HCT116 (cell line): ENCODE measurements around the gene USP9Y. TPM values are rescaled to one million over a fixed set of nuclear protein-coding genes. Genes with fewer than 3 reads are reported as not detected.

ENCODE experiments used
- ATAC-seq: fragments of 200-7000 bp; cut with Tn5 transposase; 2 replicates; pipeline ENCODE4 v1.9.1; 2020; ENCODE audit warnings: mild to moderate bottlenecking, moderate library complexity
- BruUV-seq: library from RNA; stranded (reverse); fragments of 400-500 nt; replicated peaks from 2 replicates; lab custom pipeline; 2021; lab: Mats Ljungman, UMichigan
- CTCF ChIA-PET: fragments of 300-600 bp; sonication (Branson Sonifier 250); formaldehyde crosslinking; loops from one replicate; lab custom pipeline; 2021; ENCODE audit warnings: antibody characterized with exemption; lab: Charles Lee
- POLR2A ChIA-PET: fragments of 300-600, 350-600 bp; sonication (Branson Sonifier 250); formaldehyde crosslinking; loops from one replicate; lab custom pipeline; 2021; ENCODE audit warnings: antibody characterized with exemption; lab: Charles Lee
- RAD21 ChIA-PET, 2 experiments: fragments of 300-600 bp; sonication (Branson Sonifier 250); formaldehyde crosslinking; loops; one replicate each; lab custom pipeline; 2023; ENCODE audit warnings: low total read pairs in 2 of 2; ENCODE audit not compliant: uncharacterized antibody in 2 of 2, unreplicated experiment in 2 of 2, low non-redundant PET in 1 of 2; lab: Charles Lee
- DNase-seq: peaks from one replicate; pipeline ENCODE4 v3.0.0-alpha.2; 2010; ENCODE audit warnings: low read depth, low spot score
- H2AFZ ChIP-seq: fragments of 200-600 bp; shearing (Covaris generic), sonication (generic); 2 replicates; pipeline ENCODE4 v1.6.1; 2017; ENCODE audit warnings: low read depth, mixed run types, mixed read lengths, antibody characterized with exemption, low read length; ENCODE audit not compliant: poor library complexity, severe bottlenecking
- H3K27ac ChIP-seq: 2 replicates; pipeline ENCODE4 v1.5.1; 2012; ENCODE audit warnings: low read depth, low read length
- H3K27me3 ChIP-seq: fragments of 200-600 bp; sonication (generic); 2 replicates; pipeline ENCODE4 v1.6.1; 2016; ENCODE audit warnings: mixed run types, low read length, mixed read lengths; ENCODE audit not compliant: insufficient read depth
- H3K36me3 ChIP-seq, 2 experiments: fragments of 200-500 bp in 1 of 2; fragments of 200-600 bp in 1 of 2; sonication (Bioruptor generic) in 1 of 2; sonication (generic) in 1 of 2; 2 replicates each; pipeline versions ENCODE4 v1.5.1 to v1.6.1; 2014 to 2016; ENCODE audit warnings: low read length in 2 of 2, inconsistent platforms in 1 of 2, mixed read lengths in 1 of 2, mixed run types in 1 of 2; ENCODE audit not compliant: insufficient read depth in 2 of 2, control insufficient read depth in 1 of 2
- H3K4me1 ChIP-seq, 2 experiments: fragments of 200-600 bp in 1 of 2; sonication (generic) in 1 of 2; 2 replicates each; pipeline versions ENCODE4 v1.5.1 to v1.6.1; 2012 to 2017; ENCODE audit warnings: low read length in 2 of 2, inconsistent platforms in 1 of 2, mild to moderate bottlenecking in 1 of 2, mixed read lengths in 1 of 2, mixed run types in 1 of 2, moderate library complexity in 1 of 2; ENCODE audit not compliant: insufficient read depth in 2 of 2, control insufficient read depth in 1 of 2
- H3K4me2 ChIP-seq: fragments of 200-600 bp; sonication (generic); 2 replicates; pipeline ENCODE4 v1.6.1; 2017; ENCODE audit warnings: mixed run types, low read length, mixed read lengths
- H3K4me3 ChIP-seq, 2 experiments: fragments of 200-600 bp in 1 of 2; sonication (generic) in 1 of 2; replicated peaks in 1 of 2; 2 replicates each; pipeline ENCODE4 v1.5.1; 2011 to 2016; ENCODE audit warnings: low read length in 2 of 2, control low read depth in 1 of 2, low read depth in 1 of 2, mild to moderate bottlenecking in 1 of 2, mixed read lengths in 1 of 2, mixed run types in 1 of 2
- H3K79me2 ChIP-seq: fragments of 200-600 bp; sonication (generic); 2 replicates; pipeline ENCODE4 v1.6.1; 2017; ENCODE audit warnings: mild to moderate bottlenecking, mixed run types, low read length, moderate library complexity, mixed read lengths; ENCODE audit not compliant: insufficient read depth
- H3K9ac ChIP-seq: fragments of 200-600 bp; sonication (generic); 2 replicates; pipeline ENCODE4 v1.6.1; 2016; ENCODE audit warnings: low read length, mixed read lengths
- H3K9me2 ChIP-seq: fragments of 200-600 bp; sonication (generic), shearing (Covaris generic); 2 replicates; pipeline ENCODE4 v1.6.1; 2017; ENCODE audit warnings: mixed run types, mild to moderate bottlenecking, moderate library complexity; ENCODE audit not compliant: insufficient read depth
- H3K9me3 ChIP-seq, 2 experiments: fragments of 200-500 bp in 1 of 2; fragments of 200-600 bp in 1 of 2; sonication (Bioruptor generic) in 1 of 2; sonication (generic) in 1 of 2; 2 replicates each; pipeline ENCODE4 v1.6.1; 2014 to 2017; ENCODE audit warnings: low read length in 2 of 2, mixed read lengths in 2 of 2, inconsistent platforms in 1 of 2, low read depth in 1 of 2, mild to moderate bottlenecking in 1 of 2, mixed run types in 1 of 2, moderate library complexity in 1 of 2; ENCODE audit not compliant: control insufficient read depth in 1 of 2, insufficient read depth in 1 of 2
- H4K20me1 ChIP-seq: fragments of 200-600 bp; sonication (generic), shearing (Covaris generic); 2 replicates; pipeline ENCODE4 v1.6.1; 2017; ENCODE audit warnings: mixed run types, mild to moderate bottlenecking, moderate library complexity; ENCODE audit not compliant: insufficient read depth
- CEBPB ChIP-seq: IDR thresholded peaks from 2 replicates; pipeline ENCODE4 v1.6.1; 2012; ENCODE audit warnings: low read depth
- ELF1 ChIP-seq: IDR thresholded peaks from 2 replicates; pipeline ENCODE4 v1.6.1; 2012; ENCODE audit warnings: low read depth, borderline replicate concordance
- EZH2 ChIP-seq: fragments of 200-600 bp; sonication (generic); IDR thresholded peaks from 2 replicates; pipeline ENCODE4 v1.6.1; 2017; ENCODE audit warnings: antibody characterized with exemption, mixed run types
- POLR2A ChIP-seq: IDR thresholded peaks from 2 replicates; pipeline ENCODE4 v1.7.0; 2011; ENCODE audit warnings: borderline replicate concordance; ENCODE audit not compliant: insufficient read depth, insufficient read length; ENCODE audit errors: extremely low read depth
- RAD21 ChIP-seq: IDR thresholded peaks from 2 replicates; pipeline ENCODE4 v1.6.1; 2012; ENCODE audit warnings: low read depth, mild to moderate bottlenecking
- intact Hi-C: fragments of 100-400 bp; cut with micrococcal nuclease; formaldehyde crosslinking; loops from 2 replicates; pipeline ENCODE4 v1.10.0; 2022
- total RNA-seq: library from RNA; stranded (reverse); gene quantifications from one replicate; pipeline ENCODE4 v1.2.1, GENCODE V29; 2021; ENCODE audit not compliant: unreplicated experiment
- TF ChIP-seq, protein P1 (sequence below): IDR thresholded peaks from 2 replicates; pipeline ENCODE4 v1.6.1; 2011; ENCODE audit warnings: mild to moderate bottlenecking, low read length, moderate library complexity; ENCODE audit not compliant: insufficient replicate concordance; ENCODE audit errors: extremely low read depth
- TF ChIP-seq, protein P2 (sequence below): IDR thresholded peaks from 2 replicates; pipeline ENCODE4 v1.6.1; 2012; ENCODE audit warnings: low read depth
- TF ChIP-seq, protein P3 (sequence below), 3 experiments: fragments of 200-600 bp in 1 of 3; sonication (generic) in 1 of 3; IDR thresholded peaks in 2 of 3; conservative IDR thresholded peaks in 1 of 3; 2 replicates each; pipeline ENCODE4 v1.5.1; 2012 to 2017; ENCODE audit warnings: low read depth in 2 of 3, low read length in 2 of 3, antibody characterized with exemption in 1 of 3, borderline replicate concordance in 1 of 3, control low read depth in 1 of 3, mild to moderate bottlenecking in 1 of 3, mixed read lengths in 1 of 3, mixed run types in 1 of 3, moderate library complexity in 1 of 3; ENCODE audit not compliant: insufficient read depth in 1 of 3

Gene USP9Y
- total RNA-seq, 1 experiment from 2014 or later, result 4.4 TPM

DNA sequence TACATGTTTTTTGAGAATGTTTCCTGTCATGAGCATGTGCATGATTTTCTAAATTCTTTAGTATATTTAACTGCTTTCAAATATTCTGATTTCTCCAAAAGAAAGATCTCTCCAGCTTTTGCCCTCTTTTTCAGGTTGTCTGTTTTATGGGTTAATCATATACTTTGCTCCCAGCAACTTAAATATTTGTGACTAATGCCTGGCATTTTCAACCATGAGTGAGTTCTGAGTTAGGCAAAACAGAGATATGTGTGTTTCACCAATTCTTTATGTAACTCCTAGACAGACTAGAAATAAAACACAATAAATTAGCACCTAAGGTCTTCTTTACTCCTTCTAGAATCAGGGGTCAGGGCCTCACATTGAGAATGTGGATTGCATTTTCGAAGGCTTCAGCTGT, 107.0 kb downstream of the USP9Y start (continued):
- TF ChIP-seq, protein P1, sequence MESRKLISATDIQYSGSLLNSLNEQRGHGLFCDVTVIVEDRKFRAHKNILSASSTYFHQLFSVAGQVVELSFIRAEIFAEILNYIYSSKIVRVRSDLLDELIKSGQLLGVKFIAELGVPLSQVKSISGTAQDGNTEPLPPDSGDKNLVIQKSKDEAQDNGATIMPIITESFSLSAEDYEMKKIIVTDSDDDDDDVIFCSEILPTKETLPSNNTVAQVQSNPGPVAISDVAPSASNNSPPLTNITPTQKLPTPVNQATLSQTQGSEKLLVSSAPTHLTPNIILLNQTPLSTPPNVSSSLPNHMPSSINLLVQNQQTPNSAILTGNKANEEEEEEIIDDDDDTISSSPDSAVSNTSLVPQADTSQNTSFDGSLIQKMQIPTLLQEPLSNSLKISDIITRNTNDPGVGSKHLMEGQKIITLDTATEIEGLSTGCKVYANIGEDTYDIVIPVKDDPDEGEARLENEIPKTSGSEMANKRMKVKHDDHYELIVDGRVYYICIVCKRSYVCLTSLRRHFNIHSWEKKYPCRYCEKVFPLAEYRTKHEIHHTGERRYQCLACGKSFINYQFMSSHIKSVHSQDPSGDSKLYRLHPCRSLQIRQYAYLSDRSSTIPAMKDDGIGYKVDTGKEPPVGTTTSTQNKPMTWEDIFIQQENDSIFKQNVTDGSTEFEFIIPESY, result no peak
- TF ChIP-seq EZH2 (no peak), POLR2A (no peak), ELF1 (no peak), CEBPB (no peak)
- TF ChIP-seq, protein P2, sequence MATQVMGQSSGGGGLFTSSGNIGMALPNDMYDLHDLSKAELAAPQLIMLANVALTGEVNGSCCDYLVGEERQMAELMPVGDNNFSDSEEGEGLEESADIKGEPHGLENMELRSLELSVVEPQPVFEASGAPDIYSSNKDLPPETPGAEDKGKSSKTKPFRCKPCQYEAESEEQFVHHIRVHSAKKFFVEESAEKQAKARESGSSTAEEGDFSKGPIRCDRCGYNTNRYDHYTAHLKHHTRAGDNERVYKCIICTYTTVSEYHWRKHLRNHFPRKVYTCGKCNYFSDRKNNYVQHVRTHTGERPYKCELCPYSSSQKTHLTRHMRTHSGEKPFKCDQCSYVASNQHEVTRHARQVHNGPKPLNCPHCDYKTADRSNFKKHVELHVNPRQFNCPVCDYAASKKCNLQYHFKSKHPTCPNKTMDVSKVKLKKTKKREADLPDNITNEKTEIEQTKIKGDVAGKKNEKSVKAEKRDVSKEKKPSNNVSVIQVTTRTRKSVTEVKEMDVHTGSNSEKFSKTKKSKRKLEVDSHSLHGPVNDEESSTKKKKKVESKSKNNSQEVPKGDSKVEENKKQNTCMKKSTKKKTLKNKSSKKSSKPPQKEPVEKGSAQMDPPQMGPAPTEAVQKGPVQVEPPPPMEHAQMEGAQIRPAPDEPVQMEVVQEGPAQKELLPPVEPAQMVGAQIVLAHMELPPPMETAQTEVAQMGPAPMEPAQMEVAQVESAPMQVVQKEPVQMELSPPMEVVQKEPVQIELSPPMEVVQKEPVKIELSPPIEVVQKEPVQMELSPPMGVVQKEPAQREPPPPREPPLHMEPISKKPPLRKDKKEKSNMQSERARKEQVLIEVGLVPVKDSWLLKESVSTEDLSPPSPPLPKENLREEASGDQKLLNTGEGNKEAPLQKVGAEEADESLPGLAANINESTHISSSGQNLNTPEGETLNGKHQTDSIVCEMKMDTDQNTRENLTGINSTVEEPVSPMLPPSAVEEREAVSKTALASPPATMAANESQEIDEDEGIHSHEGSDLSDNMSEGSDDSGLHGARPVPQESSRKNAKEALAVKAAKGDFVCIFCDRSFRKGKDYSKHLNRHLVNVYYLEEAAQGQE, result no peak

DNA sequence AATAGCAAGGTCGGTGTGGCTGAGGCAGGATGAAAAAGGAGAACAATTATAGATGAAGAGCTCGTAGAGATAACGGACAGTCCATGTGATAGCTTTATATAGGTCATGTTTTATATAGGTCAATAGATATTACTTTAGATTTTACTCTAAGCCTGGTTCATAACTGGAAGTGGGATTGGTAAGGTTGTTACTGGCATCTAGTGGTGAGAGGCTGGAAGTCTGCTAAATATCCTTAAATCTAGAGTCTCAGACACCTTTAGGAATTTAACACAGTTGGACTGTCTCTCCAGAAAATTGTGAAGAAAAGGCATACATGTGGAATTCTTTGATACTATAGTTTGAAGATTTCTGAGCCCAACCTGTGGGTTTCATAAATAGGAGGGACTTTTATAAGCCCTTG, 108.0 kb downstream of the USP9Y start:
- RAD21 ChIA-PET, result no interaction called here
- Histone ChIP-seq H3K4me2 (no peak overlapping the region), H3K9ac (no peak overlapping the region), H3K9me2 (no peaks in the 10 kb centered on the region), H3K36me3 (no peaks in the 10 kb centered on the region), H3K79me2 (no peaks in the 10 kb centered on the region), H3K9me3 (no peaks in the 10 kb centered on the region), H3K27ac (no peak overlapping the region)
- intact Hi-C loops, result no loop called here
- BruUV-seq, result no TSS peak
- POLR2A ChIA-PET, result no interaction called here
- CTCF ChIA-PET, result no interaction called here
- ATAC-seq (no peak), DNase-seq (no peak)
- TF ChIP-seq, protein P3, sequence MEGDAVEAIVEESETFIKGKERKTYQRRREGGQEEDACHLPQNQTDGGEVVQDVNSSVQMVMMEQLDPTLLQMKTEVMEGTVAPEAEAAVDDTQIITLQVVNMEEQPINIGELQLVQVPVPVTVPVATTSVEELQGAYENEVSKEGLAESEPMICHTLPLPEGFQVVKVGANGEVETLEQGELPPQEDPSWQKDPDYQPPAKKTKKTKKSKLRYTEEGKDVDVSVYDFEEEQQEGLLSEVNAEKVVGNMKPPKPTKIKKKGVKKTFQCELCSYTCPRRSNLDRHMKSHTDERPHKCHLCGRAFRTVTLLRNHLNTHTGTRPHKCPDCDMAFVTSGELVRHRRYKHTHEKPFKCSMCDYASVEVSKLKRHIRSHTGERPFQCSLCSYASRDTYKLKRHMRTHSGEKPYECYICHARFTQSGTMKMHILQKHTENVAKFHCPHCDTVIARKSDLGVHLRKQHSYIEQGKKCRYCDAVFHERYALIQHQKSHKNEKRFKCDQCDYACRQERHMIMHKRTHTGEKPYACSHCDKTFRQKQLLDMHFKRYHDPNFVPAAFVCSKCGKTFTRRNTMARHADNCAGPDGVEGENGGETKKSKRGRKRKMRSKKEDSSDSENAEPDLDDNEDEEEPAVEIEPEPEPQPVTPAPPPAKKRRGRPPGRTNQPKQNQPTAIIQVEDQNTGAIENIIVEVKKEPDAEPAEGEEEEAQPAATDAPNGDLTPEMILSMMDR (IDR thresholded peaks at IDR 0.05 in 2 of 3, conservative IDR thresholded peaks at IDR 0.05 in 1 of 3; ENCODE audit: borderline replicate concordance in 1 of 3, insufficient read depth in 1 of 3, low read depth in 2 of 3, low read length in 2 of 3), result peak in 2 of 3 experiments; percentile 13 to 18; a peak in 1 of 6 replicates
- no peak for TF ChIP-seq CEBPB
- peak; percentile 8; the same call in 1 of the 2 replicates for TF ChIP-seq RAD21
- TF ChIP-seq, all 23 proteins: peak for 2
- Histone ChIP-seq H3K4me3 (no peak overlapping the region), H3K4me1 (no peaks in the 10 kb centered on the region), H2AFZ (no peak overlapping the region), H4K20me1 (no peaks in the 10 kb centered on the region), H3K27me3 (no peaks in the 10 kb centered on the region)
